Measurements from ENCODE around the gene SAPCD1.

SAPCD1 gene

GRCh38 chr6:31736768-31737314 lies 25.6 kb upstream of the SAPCD1 start:
- H2BK5ac ChIP-seq (ENCODE audit: low read depth, low read length, poor library complexity, severe bottlenecking), result no peak overlapping the region
- H3K4me3 ChIP-seq (ENCODE audit: insufficient read depth in 1 of 2, low read depth in 1 of 2, low read length in 2 of 2), result peak overlapping the region in 1 of 2 experiments; percentile 100
- no peak overlapping the region for H2AFZ ChIP-seq (ENCODE audit: low read depth, low read length)
- H3K4me1 ChIP-seq (ENCODE audit: control insufficient read depth, insufficient read depth, low read depth, low read length), result peaks cover 33% of the 10 kb centered on the region
- H2BK120ac ChIP-seq (ENCODE audit: low read depth, low read length), result peak overlapping the region; percentile 83
- H2AK5ac ChIP-seq (ENCODE audit: low read length, severe bottlenecking), result peak overlapping the region; percentile 71
- no peaks in the 10 kb centered on the region for H3K27me3 ChIP-seq (ENCODE audit: control insufficient read depth in 1 of 2, insufficient read depth in 1 of 2, low read length in 2 of 2)
- peak overlapping the region; percentile 77 for H2BK15ac ChIP-seq (ENCODE audit: low read depth, poor library complexity, severe bottlenecking)
- H2BK12ac ChIP-seq (ENCODE audit: low read length in 2 of 2), result peak overlapping the region; percentile 94 to 99
- H3K4me2 ChIP-seq (ENCODE audit: low read length, poor library complexity, severe bottlenecking), result peak overlapping the region; percentile 72
- no peaks in the 10 kb centered on the region for H3K9me3 ChIP-seq (ENCODE audit: control insufficient read depth, low read length)
- no peak for DNase-seq
- H4K8ac ChIP-seq (ENCODE audit: low read length), result peak overlapping the region; percentile 88
- H3K9ac ChIP-seq (ENCODE audit: low read length), result peak overlapping the region; percentile 100
- peaks cover 21 to 31% of the 10 kb centered on the region in 2 experiments for H3K36me3 ChIP-seq (ENCODE audit: control insufficient read depth in 1 of 2, insufficient read depth in 2 of 2, low read depth in 1 of 2, low read length in 2 of 2)
- peak overlapping the region; percentile 59 for H3K27ac ChIP-seq (ENCODE audit: low read length, poor library complexity, severe bottlenecking)
- peak overlapping the region in 1 of 2 experiments; percentile 81 for H3K23ac ChIP-seq (ENCODE audit: low read length in 2 of 2)
- WGBS, result 47% methylated on average over 8 of the region's 10 CpGs
- peak overlapping the region; percentile 85 for H4K91ac ChIP-seq (ENCODE audit: low read length)
- H3K79me1 ChIP-seq (replicated peaks; ENCODE audit: low read length, poor library complexity, severe bottlenecking), result peaks cover 2% of the 10 kb centered on the region
- H3K18ac ChIP-seq (ENCODE audit: low read depth in 1 of 2, low read length in 2 of 2), result peak overlapping the region; percentile 87 to 98
- H3K4ac ChIP-seq (ENCODE audit: low read depth in 1 of 2, low read length in 2 of 2), result peak overlapping the region; percentile 98
- H3K14ac ChIP-seq (ENCODE audit: low read length in 2 of 2), result peak overlapping the region; percentile 89 to 96

GRCh38 chr6:31737315-31737990 lies 25.0 kb upstream of the SAPCD1 start:
- peak overlapping the region; percentile 85 for H4K91ac ChIP-seq (ENCODE audit: low read length)
- H3K4ac ChIP-seq (ENCODE audit: low read depth in 1 of 2, low read length in 2 of 2), result peak overlapping the region; percentile 51 to 98
- peak overlapping the region; percentile 47 for H2BK5ac ChIP-seq (ENCODE audit: low read depth, low read length, poor library complexity, severe bottlenecking)
- WGBS, result 21% methylated on average over 6 of the region's 7 CpGs
- no peaks in the 10 kb centered on the region for H3K9me3 ChIP-seq (ENCODE audit: control insufficient read depth, low read length)
- peak overlapping the region; percentile 100 for H3K9ac ChIP-seq (ENCODE audit: low read length)
- no peaks in the 10 kb centered on the region for H3K27me3 ChIP-seq (ENCODE audit: control insufficient read depth in 1 of 2, insufficient read depth in 1 of 2, low read length in 2 of 2)
- peak overlapping the region in 1 of 2 experiments; percentile 57 for H3K4me3 ChIP-seq (ENCODE audit: insufficient read depth in 1 of 2, low read depth in 1 of 2, low read length in 2 of 2)
- H2BK12ac ChIP-seq (ENCODE audit: low read length in 2 of 2), result peak overlapping the region in 1 of 2 experiments; percentile 38
- no peak overlapping the region for H2AFZ ChIP-seq (ENCODE audit: low read depth, low read length)
- H3K23ac ChIP-seq (ENCODE audit: low read length in 2 of 2), result no peak overlapping the region
- H3K4me1 ChIP-seq (ENCODE audit: control insufficient read depth, insufficient read depth, low read depth, low read length), result peaks cover 33% of the 10 kb centered on the region
- H3K79me1 ChIP-seq (replicated peaks; ENCODE audit: low read length, poor library complexity, severe bottlenecking), result peaks cover 2% of the 10 kb centered on the region
- no peak overlapping the region for H3K14ac ChIP-seq (ENCODE audit: low read length in 2 of 2)
- peak; percentile 82 for DNase-seq
- H3K36me3 ChIP-seq (ENCODE audit: control insufficient read depth in 1 of 2, insufficient read depth in 2 of 2, low read depth in 1 of 2, low read length in 2 of 2), result peaks cover 16 to 31% of the 10 kb centered on the region in 2 experiments
- peak overlapping the region; percentile 86 for H2AK5ac ChIP-seq (ENCODE audit: low read length, severe bottlenecking)
- H3K18ac ChIP-seq (ENCODE audit: low read depth in 1 of 2, low read length in 2 of 2), result peak overlapping the region; percentile 11 to 91
- H4K8ac ChIP-seq (ENCODE audit: low read length), result peak overlapping the region; percentile 88
- H3K4me2 ChIP-seq (ENCODE audit: low read length, poor library complexity, severe bottlenecking), result peak overlapping the region; percentile 25
- H2BK120ac ChIP-seq (ENCODE audit: low read depth, low read length), result peak overlapping the region; percentile 83
- peak overlapping the region; percentile 89 for H3K27ac ChIP-seq (ENCODE audit: low read length, poor library complexity, severe bottlenecking)
- peak overlapping the region; percentile 18 for H2BK15ac ChIP-seq (ENCODE audit: low read depth, poor library complexity, severe bottlenecking)

- H3K18ac ChIP-seq (ENCODE audit: low read depth in 1 of 2, low read length in 2 of 2), result peak overlapping the region; percentile 84 to 96
- 20% methylated on average over 5 of the region's 6 CpGs for WGBS
- peaks cover 10 to 30% of the 10 kb centered on the region in 2 experiments for H3K36me3 ChIP-seq (ENCODE audit: control insufficient read depth in 1 of 2, insufficient read depth in 2 of 2, low read depth in 1 of 2, low read length in 2 of 2)
- H4K8ac ChIP-seq (ENCODE audit: low read length), result peak overlapping the region; percentile 97
- peak overlapping the region in 1 of 2 experiments; percentile 83 for H3K23ac ChIP-seq (ENCODE audit: low read length in 2 of 2)
- peaks cover 33% of the 10 kb centered on the region for H3K4me1 ChIP-seq (ENCODE audit: control insufficient read depth, insufficient read depth, low read depth, low read length)
- H3K9ac ChIP-seq (ENCODE audit: low read length), result peak overlapping the region; percentile 100
- H2BK15ac ChIP-seq (ENCODE audit: low read depth, poor library complexity, severe bottlenecking), result peak overlapping the region; percentile 98
- H3K4me2 ChIP-seq (ENCODE audit: low read length, poor library complexity, severe bottlenecking), result peak overlapping the region; percentile 62
- H3K4me3 ChIP-seq (ENCODE audit: insufficient read depth in 1 of 2, low read depth in 1 of 2, low read length in 2 of 2), result peak overlapping the region in 1 of 2 experiments; percentile 57
- H3K9me3 ChIP-seq (ENCODE audit: control insufficient read depth, low read length), result no peaks in the 10 kb centered on the region
- peak overlapping the region; percentile 89 for H3K27ac ChIP-seq (ENCODE audit: low read length, poor library complexity, severe bottlenecking)
- peak; percentile 94 for DNase-seq
- no peaks in the 10 kb centered on the region for H3K27me3 ChIP-seq (ENCODE audit: control insufficient read depth in 1 of 2, insufficient read depth in 1 of 2, low read length in 2 of 2)
- H3K4ac ChIP-seq (ENCODE audit: low read depth in 1 of 2, low read length in 2 of 2), result peak overlapping the region; percentile 98
- no peak overlapping the region for H2AFZ ChIP-seq (ENCODE audit: low read depth, low read length)
- peak overlapping the region; percentile 95 for H4K91ac ChIP-seq (ENCODE audit: low read length)
- H2BK5ac ChIP-seq (ENCODE audit: low read depth, low read length, poor library complexity, severe bottlenecking), result peak overlapping the region; percentile 67
- peak overlapping the region in 1 of 2 experiments; percentile 58 for H3K14ac ChIP-seq (ENCODE audit: low read length in 2 of 2)
- H3K79me1 ChIP-seq (replicated peaks; ENCODE audit: low read length, poor library complexity, severe bottlenecking), result peaks cover 2% of the 10 kb centered on the region
- peak overlapping the region; percentile 98 for H2BK120ac ChIP-seq (ENCODE audit: low read depth, low read length)
- H2BK12ac ChIP-seq (ENCODE audit: low read length in 2 of 2), result peak overlapping the region; percentile 92 to 99
- H2AK5ac ChIP-seq (ENCODE audit: low read length, severe bottlenecking), result peak overlapping the region; percentile 47
Observed at GRCh38 chr6:31737991-31738979, 24.2 kb upstream of the SAPCD1 start.
